GM19328 (cell line): Measurements from ENCODE around the gene NFATC3.
"Not testable (repeated sequence)": the region's sequence is repeated elsewhere in the genome, so short reads cannot be mapped to it uniquely, and the experiment has no call there.

Experiments
- ATAC-seq: cut with Tn5 transposase; IDR thresholded peaks from one replicate; pipeline ENCODE4 v1.9.1; 2021; ENCODE audit warnings: mild to moderate bottlenecking, moderate library complexity; ENCODE audit not compliant: unreplicated experiment

NFATC3 gene

GRCh38 chr16:68115851-68116250, 30.7 kb downstream of the NFATC3 start:
- no peak for ATAC-seq

GRCh38 chr16:68116256-68116867, 31.2 kb downstream of the NFATC3 start:
- ATAC-seq = no peak

GRCh38 chr16:68117884-68118283, 32.7 kb downstream of the NFATC3 start:
- no peak for ATAC-seq

GRCh38 chr16:68118954-68119353, 33.8 kb downstream of the NFATC3 start:
- ATAC-seq = not testable (repeated sequence)

GRCh38 chr16:68120496-68120895, 35.3 kb downstream of the NFATC3 start:
- ATAC-seq = not testable (repeated sequence)

GRCh38 chr16:68126395-68126794, 41.2 kb downstream of the NFATC3 start:
- ATAC-seq = no peak

GRCh38 chr16:68128577-68129305, 43.6 kb downstream of the NFATC3 start:
- no peak for ATAC-seq

- no peak for ATAC-seq
Measured at GRCh38 chr16:68130520-68130919, 45.4 kb downstream of the NFATC3 start.

- no peak for ATAC-seq
Measured at GRCh38 chr16:68131813-68132706, 46.9 kb downstream of the NFATC3 start.

- not testable (repeated sequence) for ATAC-seq
Measured at GRCh38 chr16:68133000-68133399, 47.8 kb downstream of the NFATC3 start.

GRCh38 chr16:68134644-68135043, 49.5 kb downstream of the NFATC3 start:
- no peak for ATAC-seq

- ATAC-seq = no peak
Measured at GRCh38 chr16:68136515-68136914, 51.3 kb downstream of the NFATC3 start.

GRCh38 chr16:68144008-68144407, 58.8 kb downstream of the NFATC3 start:
- no peak for ATAC-seq

GRCh38 chr16:68146585-68146984, 61.4 kb downstream of the NFATC3 start:
- ATAC-seq = no peak

- ATAC-seq = no peak
Measured at GRCh38 chr16:68147444-68147843, 62.3 kb downstream of the NFATC3 start.

- ATAC-seq = no peak
Measured at GRCh38 chr16:68149596-68149995, 64.4 kb downstream of the NFATC3 start.

- ATAC-seq = no peak
Measured at GRCh38 chr16:68155425-68155824, 70.3 kb downstream of the NFATC3 start.

GRCh38 chr16:68162413-68162812, 77.2 kb downstream of the NFATC3 start:
- no peak for ATAC-seq

- not testable (repeated sequence) for ATAC-seq
Measured at GRCh38 chr16:68163275-68163674, 78.1 kb downstream of the NFATC3 start.

- no peak for ATAC-seq
Measured at GRCh38 chr16:68166264-68166663, 81.1 kb downstream of the NFATC3 start.

- no peak for ATAC-seq
Measured at GRCh38 chr16:68179196-68179795, 94.1 kb downstream of the NFATC3 start.
